GM19043 (cell line): ENCODE data around the gene MLPH.

Source experiments
- ATAC-seq: cut with Tn5 transposase; IDR thresholded peaks from one replicate; pipeline ENCODE4 v1.9.1; 2021; ENCODE audit warnings: low read depth; ENCODE audit not compliant: unreplicated experiment

MLPH gene

GRCh38 chr2:237478095-237478494, 9.0 kb upstream of the MLPH start:
- no peak for ATAC-seq

- ATAC-seq = no peak
These were observed 8.1 kb upstream of the MLPH start for GRCh38 chr2:237478979-237479378.

DNA sequence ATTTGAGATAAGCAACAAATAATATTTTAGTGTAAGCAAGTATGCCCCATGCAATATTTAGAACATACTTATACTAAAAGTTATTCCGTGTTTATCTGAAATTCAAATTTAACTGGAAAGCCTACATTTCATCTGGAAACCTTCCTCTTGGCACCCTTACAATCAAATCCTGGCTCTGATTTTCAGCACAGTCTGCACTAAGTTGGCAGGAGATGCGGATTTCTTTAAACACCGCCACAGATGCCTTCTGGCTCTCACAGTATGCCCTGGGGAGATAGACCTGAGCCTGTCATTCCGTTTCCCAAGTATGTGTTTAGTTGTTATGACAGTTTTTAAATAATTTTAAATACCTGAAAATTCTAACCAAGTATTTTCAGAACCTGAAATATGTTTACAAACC, 7.3 kb upstream of the MLPH start:
- no peak for ATAC-seq

DNA sequence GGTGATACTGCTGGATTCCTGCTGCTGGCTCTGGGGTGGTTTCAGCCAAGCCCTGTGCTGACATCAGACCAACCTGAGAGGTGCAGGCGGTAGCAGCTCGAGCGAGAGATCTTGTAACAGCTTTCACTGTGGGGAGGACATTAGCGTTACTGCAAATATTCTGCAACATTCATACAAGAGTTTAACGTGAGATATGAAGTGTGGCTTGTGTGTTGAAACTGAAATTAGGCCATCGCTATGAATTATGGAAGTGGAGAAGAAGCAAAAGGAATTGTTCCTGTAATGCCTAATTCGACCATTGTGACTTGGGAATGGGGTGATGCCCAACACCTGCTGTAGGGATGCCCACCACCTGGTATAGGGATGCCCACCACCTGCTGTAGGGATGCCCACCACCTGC, 6.5 kb upstream of the MLPH start:
- no peak for ATAC-seq

DNA sequence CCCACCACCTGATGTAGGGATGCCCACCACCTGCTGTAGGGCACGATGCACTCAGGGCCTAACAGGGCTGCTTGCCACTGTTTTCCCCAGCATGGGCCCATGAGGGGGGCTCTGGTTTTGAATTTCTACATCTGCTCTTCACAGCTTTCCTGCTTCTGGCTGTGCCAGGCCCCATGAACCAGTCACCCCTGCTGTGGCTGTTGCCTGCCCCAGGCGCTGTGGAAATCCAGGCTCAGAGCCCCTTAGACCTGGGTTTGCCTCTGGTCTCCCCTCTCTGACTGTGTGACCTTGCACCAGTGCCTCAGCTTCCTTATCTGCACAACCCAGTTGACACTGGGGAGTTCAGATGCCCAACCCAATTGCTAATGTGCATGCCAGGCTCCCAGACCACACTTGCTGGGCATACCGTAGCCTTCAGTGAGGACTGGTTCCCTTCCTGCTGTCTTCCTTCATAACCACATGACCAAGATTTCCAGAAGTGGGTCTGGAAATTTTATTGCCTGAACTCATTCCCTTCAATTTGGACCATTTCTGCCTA, 6.0 kb upstream of the MLPH start:
- no peak for ATAC-seq

DNA sequence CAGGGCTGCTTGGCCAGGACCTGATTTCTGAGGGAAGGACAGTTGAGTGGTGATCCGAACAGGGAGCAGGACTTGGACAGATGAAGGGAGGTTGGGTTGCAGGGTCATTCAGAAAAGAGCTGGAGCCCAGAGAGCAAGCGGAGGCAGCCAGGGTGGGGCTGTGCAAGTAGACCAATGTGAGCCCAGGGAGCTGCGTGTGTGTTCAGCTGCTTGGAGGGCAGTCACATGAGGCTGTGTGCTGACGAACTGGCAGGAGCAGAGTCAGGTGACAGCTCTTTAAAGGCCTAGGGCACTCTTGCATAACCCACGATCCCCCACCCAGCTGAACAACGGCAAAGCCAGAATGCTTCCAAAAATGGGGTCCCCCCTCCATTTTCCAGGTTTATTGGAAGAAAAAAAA, 4.6 kb upstream of the MLPH start:
- ATAC-seq = no peak

DNA sequence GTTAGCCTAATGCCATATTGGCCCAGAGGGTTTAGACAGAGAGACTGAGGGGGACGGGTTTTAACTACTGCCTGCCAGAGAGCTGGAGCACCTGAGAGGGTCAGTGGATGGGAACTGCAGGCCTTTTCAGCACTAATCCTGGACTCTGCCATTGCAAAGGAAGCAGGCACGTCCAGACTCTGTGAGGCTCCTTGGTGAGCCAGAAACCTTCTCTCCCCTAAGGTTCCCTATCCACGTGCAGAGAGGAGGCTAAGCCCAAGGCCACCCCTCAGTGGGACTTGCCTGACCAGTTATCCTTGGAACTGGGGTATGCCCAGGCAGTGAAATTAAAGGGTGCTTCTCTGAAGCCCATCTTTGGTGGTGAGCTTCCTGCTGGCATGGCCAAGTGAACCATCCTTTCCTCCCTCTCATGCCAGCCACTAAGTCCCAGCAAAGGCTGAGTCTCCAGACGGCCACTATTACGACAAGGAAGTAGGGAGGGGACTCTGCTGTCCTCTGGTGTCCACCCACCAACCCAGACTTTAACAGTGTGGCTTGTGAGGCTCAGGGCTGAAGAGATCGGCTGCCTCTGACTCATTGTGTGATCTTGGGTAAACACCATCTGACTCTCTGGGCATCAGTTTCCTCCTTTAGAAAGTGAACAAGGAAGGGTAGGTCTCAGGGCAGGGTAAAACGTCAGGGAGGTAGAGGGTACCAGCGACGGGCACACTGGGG, 3.9 kb upstream of the MLPH start:
- no peak for ATAC-seq

DNA sequence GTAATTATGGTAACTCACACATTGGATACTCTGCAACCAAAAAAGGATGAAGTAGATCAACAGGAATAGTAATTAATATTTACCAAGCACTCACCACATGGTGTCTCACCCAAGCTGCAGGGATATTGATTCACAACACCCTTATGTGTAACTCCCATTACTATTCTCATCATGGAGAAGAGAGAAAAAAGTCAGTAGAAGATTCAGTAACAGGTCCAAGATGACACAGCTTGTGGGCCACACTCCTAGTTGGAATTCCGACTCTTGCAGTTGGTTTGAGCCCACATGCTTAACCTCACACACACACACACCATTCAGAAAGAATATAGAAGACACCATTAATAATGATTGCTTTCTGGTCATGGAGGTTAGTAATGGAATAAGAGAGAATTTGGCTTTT, 1.7 kb upstream of the MLPH start:
- ATAC-seq = no peak

- ATAC-seq = no peak
These were observed 1.2 kb upstream of the MLPH start for GRCh38 chr2:237485844-237486243.

DNA sequence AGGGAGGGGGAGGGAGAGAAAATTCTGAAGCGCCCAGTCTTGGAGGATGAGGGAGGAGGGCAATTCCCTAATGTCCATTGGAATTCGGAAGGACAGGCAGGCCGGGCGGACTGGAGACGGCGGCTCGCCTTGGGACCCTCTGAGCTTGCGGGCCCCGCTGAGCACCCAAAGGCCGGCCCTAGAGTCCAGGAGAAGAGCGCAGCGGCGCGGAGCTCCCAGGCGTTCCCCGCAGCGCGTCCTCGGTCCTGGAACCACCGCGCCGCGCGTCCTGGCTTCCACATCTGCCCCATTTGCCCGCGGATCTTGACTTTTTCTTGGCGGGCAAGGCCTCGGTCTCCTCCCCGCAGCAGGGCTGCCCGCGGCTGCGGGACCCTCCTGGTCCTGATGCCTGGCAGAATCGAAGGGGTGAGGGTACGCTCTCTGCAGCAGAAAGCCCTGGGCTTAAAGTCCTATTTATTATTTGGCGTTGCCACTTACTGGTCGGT, 675 bp upstream of the MLPH start:
- no peak for ATAC-seq

DNA sequence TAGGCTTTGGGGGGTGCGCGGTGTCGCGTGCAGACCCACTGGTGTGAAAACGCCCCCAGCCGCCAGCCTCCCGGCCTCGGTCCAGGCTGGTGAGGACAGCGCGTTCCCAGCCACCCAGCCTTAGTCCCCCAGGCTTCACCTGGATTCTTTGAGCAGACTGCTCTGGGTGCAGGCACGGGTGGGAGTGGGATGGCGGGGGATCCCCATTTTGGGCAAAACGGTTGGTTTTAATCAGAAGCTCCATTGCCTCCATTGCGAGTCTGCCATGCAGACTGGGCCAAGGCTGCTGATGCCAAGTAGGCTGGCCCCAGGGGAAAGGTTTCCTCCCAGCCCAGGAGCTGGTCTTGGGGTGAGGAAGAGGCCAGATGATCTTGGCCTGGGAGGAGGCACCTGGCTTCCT, 445 bp downstream of the MLPH start:
- no peak for ATAC-seq

DNA sequence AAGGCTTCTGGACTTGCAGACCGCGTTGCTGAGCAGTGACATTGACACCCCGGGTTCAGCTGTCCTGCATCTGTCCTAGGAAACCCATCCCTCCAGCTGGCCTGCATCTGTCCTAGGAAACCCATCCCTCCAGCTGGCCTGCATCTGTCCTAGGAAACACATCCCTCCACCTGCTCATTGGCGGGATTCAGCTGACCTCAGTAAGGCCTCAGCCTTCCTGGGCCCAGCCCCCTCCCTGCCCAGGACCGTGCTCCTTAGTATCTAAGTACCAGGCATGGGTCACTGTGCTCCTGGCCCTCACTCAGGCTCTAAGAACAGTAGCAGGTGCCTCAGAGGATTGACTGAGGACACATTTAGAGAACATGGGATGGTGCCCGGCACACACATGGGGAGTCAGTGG, 1.2 kb downstream of the MLPH start:
- ATAC-seq = no peak

DNA sequence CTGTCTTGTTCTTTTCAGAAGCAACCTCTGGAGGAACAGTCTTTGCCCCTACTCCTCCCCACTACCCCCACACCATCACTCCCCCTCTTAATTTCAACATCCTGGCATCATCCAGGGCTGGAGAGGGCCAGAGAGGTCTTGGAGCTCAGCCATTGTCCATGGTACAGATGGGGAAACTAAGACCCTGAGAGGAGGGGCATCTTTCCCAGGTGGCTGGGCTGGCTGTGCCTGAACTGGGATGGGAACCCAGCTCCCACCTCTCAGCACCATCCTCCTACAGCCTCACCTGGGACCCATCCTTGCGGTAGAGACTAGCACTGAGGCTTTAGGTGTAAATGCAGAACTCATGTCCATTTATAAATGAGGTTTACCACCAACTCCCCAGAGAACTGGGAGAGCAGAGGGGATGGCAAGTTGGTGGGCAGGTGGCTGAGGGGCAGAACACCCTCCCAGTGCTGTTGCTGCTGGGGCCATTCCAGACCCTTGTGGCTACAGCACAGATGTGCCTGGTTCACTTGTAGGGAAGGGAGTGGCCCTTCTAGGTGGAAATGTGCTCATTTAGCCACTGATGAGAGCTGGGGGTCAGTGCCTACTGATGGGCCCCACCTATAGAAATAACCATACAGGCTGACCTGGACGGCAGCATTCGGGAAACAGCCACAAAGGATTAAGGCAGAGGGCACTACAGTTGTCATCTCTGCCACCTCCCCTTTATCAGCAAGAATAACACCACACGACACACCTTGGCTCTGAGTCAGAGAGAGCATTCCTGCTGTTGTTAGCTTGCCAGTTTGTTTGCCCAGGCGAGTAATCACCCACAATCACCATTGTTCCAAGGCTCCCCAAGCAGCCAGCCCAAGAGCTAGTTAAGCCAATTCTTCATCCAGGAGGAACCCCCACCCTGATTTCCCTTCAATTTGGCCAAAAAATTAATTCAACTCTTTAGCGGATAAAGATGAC, 2.1 kb downstream of the MLPH start:
- no peak for ATAC-seq

- no peak for ATAC-seq
These were observed 3.1 kb downstream of the MLPH start for GRCh38 chr2:237490009-237490711.

- no peak for ATAC-seq
These were observed 3.7 kb downstream of the MLPH start for GRCh38 chr2:237490795-237491194.

GRCh38 chr2:237491515-237492118, 4.6 kb downstream of the MLPH start:
- no peak for ATAC-seq

- ATAC-seq = no peak
These were observed 5.3 kb downstream of the MLPH start for GRCh38 chr2:237492137-237492890.

GRCh38 chr2:237494066-237494465, 7.0 kb downstream of the MLPH start:
- ATAC-seq = no peak

- no peak for ATAC-seq
These were observed 8.6 kb downstream of the MLPH start for GRCh38 chr2:237495521-237496117.
